ENCODE results near the gene CEPT1. TPM values are rescaled to one million over a fixed set of nuclear protein-coding genes. Genes with fewer than 3 reads are reported as not detected.
"Not testable (repeated sequence)": the region's sequence is repeated elsewhere in the genome, so short reads cannot be mapped to it uniquely, and the experiment has no call there.

CEPT1 gene
- total RNA-seq (10 to 100 TPM; 38.9 to 41.3 TPM), polyA plus RNA-seq (23.4 TPM)

- H3K9me3 Mint-ChIP-seq = no peaks in the 10 kb centered on the region
- H3K4me1 Mint-ChIP-seq = peaks cover 43 to 68% (median 67%) of the 10 kb centered on the region in 3 donors
- H3K4me1 ChIP-seq (ENCODE audit: insufficient read depth, low read length) = peaks cover 20% of the 10 kb centered on the region
- DNase-seq = peak; percentile 86 to 93 (median 89)
- H3K27ac ChIP-seq (ENCODE audit: low read depth, low read length) = peak within 1 kb of the TSS; percentile 85
- ChIA-PET CTCF (interaction anchor here (1.1 to 2.1 kb wide), 4 partner anchors 10 to 194 kb away, joined by 3 to 5 read pairs (median 4); no protein-coding TSS in a partner anchor), POLR2A (interaction anchor here (1.1 to 2.0 kb wide), 3 partner anchors 17 to 76 kb away, joined by 3 to 5 read pairs (median 4); no protein-coding TSS in a partner anchor)
- H3K27ac Mint-ChIP-seq = peak within 1 kb of the TSS; percentile 78 to 100 (median 98)
- H3K4me3 Mint-ChIP-seq = peak within 1 kb of the TSS; percentile 93 to 100 (median 98)
- H3K4me3 ChIP-seq (ENCODE audit: low read length) = peak within 1 kb of the TSS; percentile 88
- H3K27me3 Mint-ChIP-seq = no peaks in the 10 kb centered on the region
- no peaks in the 10 kb centered on the region for H3K9me3 ChIP-seq (ENCODE audit: low read length)
- no peaks in the 10 kb centered on the region for H3K27me3 ChIP-seq (ENCODE audit: insufficient read depth, low read length, poor library complexity, severe bottlenecking)
- no peaks in the 10 kb centered on the region for H3K36me3 ChIP-seq (ENCODE audit: insufficient read depth, low read length)
- peaks cover 0 to 40% (median 7%) of the 10 kb centered on the region in 3 donors for H3K36me3 Mint-ChIP-seq
Observed at GRCh38 chr1:111139956-111140679, at the start of gene CEPT1, which contains the start of gene DRAM2. Gene CEPT1, plus strand, starts transcription at chr1:111140223. Its CDS starts 7,492 bp downstream, at chr1:111147715. Gene DRAM2, minus strand, starts transcription at chr1:111140093. Its CDS starts 8,539 bp downstream, at chr1:111131554.

GRCh38 chr1:111095421-111095820, 44.6 kb upstream of the CEPT1 start:
- POLR2A ChIA-PET; H3K36me3 ChIP-seq (ENCODE audit: insufficient read depth, low read length); H3K27me3 Mint-ChIP-seq; DNase-seq; H3K4me1 ChIP-seq (ENCODE audit: insufficient read depth, low read length); H3K4me3 Mint-ChIP-seq; H3K4me3 ChIP-seq (ENCODE audit: low read length); H3K9me3 ChIP-seq (ENCODE audit: low read length); CTCF ChIA-PET; H3K27ac ChIP-seq (ENCODE audit: low read depth, low read length); H3K27ac Mint-ChIP-seq; H3K27me3 ChIP-seq (ENCODE audit: insufficient read depth, low read length, poor library complexity, severe bottlenecking); H3K4me1 Mint-ChIP-seq: not testable (repeated sequence)
- Mint-ChIP-seq H3K9me3 (peaks cover 16 to 50% (median 32%) of the 10 kb centered on the region in 5 donors), H3K36me3 (peaks cover 0 to 37% (median 1%) of the 10 kb centered on the region in 3 donors)

DNA sequence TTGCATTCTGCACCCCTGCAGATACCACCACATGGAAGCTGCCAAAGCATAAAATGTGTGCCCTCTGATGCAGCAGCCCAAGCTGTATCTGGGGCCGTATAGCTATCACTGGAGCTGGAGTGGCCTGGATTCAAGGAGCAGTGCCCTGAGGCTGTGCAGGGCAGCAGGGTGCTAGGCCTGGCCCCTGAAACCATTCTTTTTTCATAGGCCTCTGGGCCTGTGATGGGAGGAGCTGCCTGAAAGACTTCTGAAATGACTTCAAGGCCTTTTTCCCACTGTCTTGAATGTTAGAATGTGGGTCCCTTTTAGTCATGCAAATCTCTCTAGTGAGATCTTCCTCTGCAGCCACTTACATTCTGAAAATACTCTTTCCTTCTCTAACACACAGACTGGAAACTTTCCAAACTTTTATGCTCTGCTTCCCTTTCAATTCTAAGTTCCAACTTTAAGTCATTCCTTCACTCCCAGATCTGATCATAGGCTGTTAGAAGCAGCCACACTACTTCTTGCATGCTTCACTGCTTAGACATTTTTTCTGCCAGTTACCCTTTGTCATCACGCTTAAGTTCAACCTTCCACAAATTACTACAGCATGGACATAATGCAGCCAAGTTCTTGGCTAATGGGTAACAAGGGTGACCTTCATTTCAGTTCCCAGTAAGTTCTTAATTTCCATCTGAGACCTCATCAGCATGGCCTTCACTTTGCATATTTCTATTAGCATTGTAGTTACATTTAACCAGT, 42.5 kb upstream of the CEPT1 start:
- H3K4me3 ChIP-seq (ENCODE audit: low read length) = no peak overlapping the region
- ChIA-PET POLR2A (no interaction called here), CTCF (no interaction called here)
- no peaks in the 10 kb centered on the region for H3K36me3 ChIP-seq (ENCODE audit: insufficient read depth, low read length)
- no peaks in the 10 kb centered on the region for H3K4me1 ChIP-seq (ENCODE audit: insufficient read depth, low read length)
- H3K27ac ChIP-seq (ENCODE audit: low read depth, low read length) = no peak overlapping the region
- H3K9me3 Mint-ChIP-seq = peaks cover 22 to 65% (median 37%) of the 10 kb centered on the region in 5 donors
- no peaks in the 10 kb centered on the region for H3K27me3 ChIP-seq (ENCODE audit: insufficient read depth, low read length, poor library complexity, severe bottlenecking)
- H3K36me3 Mint-ChIP-seq = peaks cover 0 to 39% (median 1%) of the 10 kb centered on the region in 3 donors
- peak overlapping the region in 1 of 8 donors; percentile 5 for H3K27ac Mint-ChIP-seq
- H3K4me3 Mint-ChIP-seq = no peak overlapping the region
- H3K4me1 Mint-ChIP-seq = no peaks in the 10 kb centered on the region
- H3K9me3 ChIP-seq (ENCODE audit: low read length) = peaks cover 4% of the 10 kb centered on the region
- H3K27me3 Mint-ChIP-seq = no peaks in the 10 kb centered on the region
- DNase-seq = no peak

- Mint-ChIP-seq H3K27ac (no peak overlapping the region), H3K36me3 (peaks cover 0 to 39% (median 0%) of the 10 kb centered on the region in 3 donors), H3K27me3 (no peaks in the 10 kb centered on the region), H3K4me1 (no peaks in the 10 kb centered on the region), H3K4me3 (no peak overlapping the region), H3K9me3 (peaks cover 22 to 62% (median 33%) of the 10 kb centered on the region in 5 donors)
- ChIA-PET POLR2A (no interaction called here), CTCF (no interaction called here)
- peaks cover 4% of the 10 kb centered on the region for H3K9me3 ChIP-seq (ENCODE audit: low read length)
- no peaks in the 10 kb centered on the region for H3K36me3 ChIP-seq (ENCODE audit: insufficient read depth, low read length)
- no peaks in the 10 kb centered on the region for H3K4me1 ChIP-seq (ENCODE audit: insufficient read depth, low read length)
- no peaks in the 10 kb centered on the region for H3K27me3 ChIP-seq (ENCODE audit: insufficient read depth, low read length, poor library complexity, severe bottlenecking)
- no peak overlapping the region for H3K4me3 ChIP-seq (ENCODE audit: low read length)
- DNase-seq = no peak
- no peak overlapping the region for H3K27ac ChIP-seq (ENCODE audit: low read depth, low read length)
Observed at GRCh38 chr1:111099289-111099688, 40.7 kb upstream of the CEPT1 start.

DNA sequence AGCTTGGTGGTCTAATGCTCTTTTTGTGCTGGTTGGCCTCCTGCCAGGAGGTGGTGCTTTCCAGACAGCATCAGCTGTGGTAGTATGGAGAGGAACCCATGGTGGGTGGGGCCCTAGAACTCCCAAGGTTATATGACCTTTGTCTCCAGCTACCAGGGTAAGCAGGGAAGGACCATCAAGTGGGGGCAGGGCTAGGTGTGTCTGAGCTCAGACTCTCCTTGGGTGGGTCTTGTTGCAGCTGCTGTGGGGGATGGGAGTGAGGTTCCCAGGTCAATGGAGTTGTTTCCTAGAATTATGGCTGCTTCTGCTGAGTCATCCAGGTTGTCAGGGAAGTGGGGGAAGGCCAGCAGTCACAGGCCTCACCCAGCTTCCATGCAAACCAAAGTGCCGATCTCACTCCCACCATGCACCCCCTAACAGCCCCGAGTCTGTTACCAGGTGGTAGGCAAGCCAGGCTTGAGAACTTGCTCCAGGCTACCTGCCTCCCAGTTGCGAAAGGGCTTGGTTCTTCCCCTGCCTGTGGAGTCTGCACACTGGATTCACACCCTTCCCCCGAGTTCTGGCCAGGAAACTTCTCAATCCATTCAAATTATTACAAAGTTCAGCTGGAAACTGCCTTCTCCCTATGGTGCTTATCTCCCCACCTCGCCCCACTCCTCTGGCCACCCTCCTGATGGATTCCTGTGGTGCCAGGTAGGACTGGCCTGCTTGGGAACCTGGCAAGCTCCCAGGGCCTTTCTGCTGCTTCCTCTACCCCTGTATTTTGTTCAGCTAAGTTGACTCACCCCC, 38.0 kb upstream of the CEPT1 start:
- no peaks in the 10 kb centered on the region for H3K27me3 ChIP-seq (ENCODE audit: insufficient read depth, low read length, poor library complexity, severe bottlenecking)
- H3K9me3 ChIP-seq (ENCODE audit: low read length) = peaks cover 4% of the 10 kb centered on the region
- Mint-ChIP-seq H3K27ac (no peak overlapping the region), H3K9me3 (peaks cover 7 to 48% (median 22%) of the 10 kb centered on the region in 5 donors), H3K27me3 (no peaks in the 10 kb centered on the region), H3K4me1 (no peaks in the 10 kb centered on the region), H3K4me3 (no peak overlapping the region), H3K36me3 (peaks cover 0 to 34% (median 0%) of the 10 kb centered on the region in 3 donors)
- no peak overlapping the region for H3K4me3 ChIP-seq (ENCODE audit: low read length)
- no peak for DNase-seq
- CTCF ChIA-PET = no interaction called here
- POLR2A ChIA-PET = no interaction called here
- H3K4me1 ChIP-seq (ENCODE audit: insufficient read depth, low read length) = no peaks in the 10 kb centered on the region
- peak overlapping the region; percentile 41 for H3K27ac ChIP-seq (ENCODE audit: low read depth, low read length)
- H3K36me3 ChIP-seq (ENCODE audit: insufficient read depth, low read length) = no peaks in the 10 kb centered on the region

DNA sequence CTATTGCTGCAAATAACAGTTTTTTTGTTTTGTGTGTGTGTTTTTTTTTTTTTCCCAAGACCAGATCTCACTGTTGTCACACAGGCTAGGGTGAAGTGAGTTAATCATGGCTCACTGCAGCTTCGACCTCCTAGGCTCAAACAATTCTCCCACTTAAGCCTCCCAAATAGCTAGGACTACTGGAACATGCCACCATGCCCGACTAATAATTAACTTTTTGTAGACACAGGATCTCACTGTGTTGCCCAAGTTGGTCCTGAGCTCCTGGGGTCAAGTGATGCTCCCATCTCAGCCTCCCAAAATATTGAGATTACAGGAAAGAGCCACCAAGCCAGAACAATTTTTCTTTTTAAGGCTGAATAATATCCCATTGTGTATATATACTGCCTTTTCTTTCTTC, 35.0 kb upstream of the CEPT1 start:
- no peaks in the 10 kb centered on the region for H3K27me3 ChIP-seq (ENCODE audit: insufficient read depth, low read length, poor library complexity, severe bottlenecking)
- no peaks in the 10 kb centered on the region for H3K4me1 ChIP-seq (ENCODE audit: insufficient read depth, low read length)
- Mint-ChIP-seq H3K36me3 (peaks cover 2 to 27% (median 4%) of the 10 kb centered on the region in 3 donors), H3K9me3 (peaks cover 9 to 35% (median 32%) of the 10 kb centered on the region in 5 donors), H3K27me3 (peaks cover 5 to 6% of the 10 kb centered on the region in 2 donors), H3K27ac (no peak overlapping the region), H3K4me1 (no peaks in the 10 kb centered on the region), H3K4me3 (no peak overlapping the region)
- no peak for DNase-seq
- no peaks in the 10 kb centered on the region for H3K36me3 ChIP-seq (ENCODE audit: insufficient read depth, low read length)
- H3K27ac ChIP-seq (ENCODE audit: low read depth, low read length) = no peak overlapping the region
- ChIA-PET POLR2A (no interaction called here), CTCF (no interaction called here)
- H3K9me3 ChIP-seq (ENCODE audit: low read length) = peaks cover 3% of the 10 kb centered on the region
- H3K4me3 ChIP-seq (ENCODE audit: low read length) = no peak overlapping the region

- no peaks in the 10 kb centered on the region for H3K4me1 Mint-ChIP-seq
Observed at GRCh38 chr1:111110197-111110899, 29.7 kb upstream of the CEPT1 start.

More at GRCh38 chr1:111110197-111110899, 29.7 kb upstream of the CEPT1 start:
- Mint-ChIP-seq H3K27me3 (peaks cover 5 to 6% of the 10 kb centered on the region in 2 donors), H3K27ac (no peak overlapping the region), H3K36me3 (peaks cover 15 to 21% (median 15%) of the 10 kb centered on the region in 3 donors), H3K9me3 (peaks cover 12 to 24% (median 21%) of the 10 kb centered on the region in 5 donors), H3K4me3 (no peak overlapping the region)
- ChIA-PET POLR2A (no interaction called here), CTCF (no interaction called here)
- DNase-seq = no peak
- Histone ChIP-seq H3K36me3 (ENCODE audit: insufficient read depth, low read length) (no peaks in the 10 kb centered on the region), H3K4me3 (ENCODE audit: low read length) (no peak overlapping the region), H3K9me3 (ENCODE audit: low read length) (peaks cover 3% of the 10 kb centered on the region), H3K27me3 (ENCODE audit: insufficient read depth, low read length, poor library complexity, severe bottlenecking) (no peaks in the 10 kb centered on the region), H3K27ac (ENCODE audit: low read depth, low read length) (no peak overlapping the region), H3K4me1 (ENCODE audit: insufficient read depth, low read length) (no peaks in the 10 kb centered on the region)

Data from CD8-positive, alpha-beta memory T cell (primary cell).